Measurements from ENCODE around the gene SPARC.

GRCh38 chr5:151707567-151707966 is 20.9 kb upstream of the SPARC start:
- TF ChIP-seq CTCF (optimal IDR thresholded peaks at IDR 0.05 in 1 of 3, IDR thresholded peaks at IDR 0.05 in 1 of 3, conservative IDR thresholded peaks at IDR 0.05 in 1 of 3; ENCODE audit: extremely low read depth in 1 of 3, insufficient read depth in 2 of 3, low read length in 3 of 3): no peak
- TF ChIP-seq EZH2 (IDR thresholded peaks at IDR 0.05; ENCODE audit: low read length): no peak

Data from keratinocyte (primary cell).